GM21381 (cell line): Measurements from ENCODE around the gene RRBP1.

ENCODE experiments used
- ATAC-seq: cut with Tn5 transposase; IDR thresholded peaks from one replicate; pipeline ENCODE4 v1.9.1; 2021; ENCODE audit warnings: mild to moderate bottlenecking, moderate library complexity; ENCODE audit not compliant: unreplicated experiment

RRBP1 gene

GRCh38 chr20:17651129-17651759 lies 30.8 kb downstream of the RRBP1 start:
- no peak for ATAC-seq

GRCh38 chr20:17650301-17651128 lies 31.5 kb downstream of the RRBP1 start:
- ATAC-seq: no peak

- ATAC-seq: no peak
Observed at GRCh38 chr20:17648791-17649730, 33.0 kb downstream of the RRBP1 start.

- ATAC-seq: no peak
Observed at GRCh38 chr20:17648315-17648646, 33.8 kb downstream of the RRBP1 start.

GRCh38 chr20:17647391-17648314 lies 34.4 kb downstream of the RRBP1 start:
- ATAC-seq: no peak

GRCh38 chr20:17646961-17647301 lies 35.1 kb downstream of the RRBP1 start:
- ATAC-seq: no peak

- no peak for ATAC-seq
Observed at GRCh38 chr20:17646209-17646960, 35.7 kb downstream of the RRBP1 start.

GRCh38 chr20:17645546-17646208 lies 36.4 kb downstream of the RRBP1 start:
- no peak for ATAC-seq

- ATAC-seq: no peak
Observed at GRCh38 chr20:17645010-17645409, 37.0 kb downstream of the RRBP1 start.

- no peak for ATAC-seq
Observed at GRCh38 chr20:17644451-17644850, 37.6 kb downstream of the RRBP1 start.

- no peak for ATAC-seq
Observed at GRCh38 chr20:17643531-17644188, 38.4 kb downstream of the RRBP1 start.

- ATAC-seq: no peak
Observed at GRCh38 chr20:17642404-17643269, 39.4 kb downstream of the RRBP1 start.

- no peak for ATAC-seq
Observed at GRCh38 chr20:17641993-17642392, 40.0 kb downstream of the RRBP1 start.

- no peak for ATAC-seq
Observed at GRCh38 chr20:17641520-17641964, 40.5 kb downstream of the RRBP1 start.

- ATAC-seq: no peak
Observed at GRCh38 chr20:17640875-17641378, 41.1 kb downstream of the RRBP1 start.

- ATAC-seq: no peak
Observed at GRCh38 chr20:17640146-17640874, 41.7 kb downstream of the RRBP1 start.
